ENCODE data around the gene MESP1.
"Not testable (repeated sequence)": the region's sequence is repeated elsewhere in the genome, so short reads cannot be mapped to it uniquely, and the experiment has no call there.

MESP1 gene

DNA sequence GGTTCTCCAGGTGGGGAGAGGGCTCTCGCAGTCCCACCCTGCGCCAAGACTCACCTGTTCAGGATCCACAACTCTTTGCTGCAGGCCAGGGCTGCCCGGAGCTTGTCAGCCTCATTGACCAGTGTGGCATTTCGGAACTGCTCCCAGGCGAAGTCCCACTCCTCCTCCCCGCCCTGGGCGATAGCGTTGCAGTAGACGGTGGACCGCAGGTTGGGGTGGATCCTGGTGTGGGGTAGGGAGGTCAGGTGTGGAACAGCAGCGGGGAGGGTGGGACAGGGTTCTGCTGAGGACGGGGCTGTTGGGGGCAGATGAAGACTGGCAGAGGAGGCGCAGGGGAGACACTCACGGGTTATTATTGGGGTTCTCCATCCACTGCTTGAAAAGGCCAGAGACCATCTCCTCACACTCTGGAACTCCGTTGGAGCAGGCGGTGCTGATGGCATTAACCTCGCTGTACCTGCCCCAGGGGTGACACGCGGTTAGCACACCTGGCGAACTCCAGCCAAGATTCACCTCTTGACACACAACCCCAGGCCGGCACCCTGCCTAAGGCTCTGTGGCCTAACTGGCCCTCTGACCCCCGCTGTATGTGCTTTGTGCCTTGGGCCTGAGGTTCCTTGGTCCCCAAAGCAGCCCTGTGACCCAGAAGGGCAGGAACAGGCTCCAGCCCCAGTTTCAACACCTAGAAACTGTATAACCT lies 41.2 kb upstream of the MESP1 start:
- H3K27ac ChIP-seq, result no peak overlapping the region
- TF ChIP-seq, protein P1, sequence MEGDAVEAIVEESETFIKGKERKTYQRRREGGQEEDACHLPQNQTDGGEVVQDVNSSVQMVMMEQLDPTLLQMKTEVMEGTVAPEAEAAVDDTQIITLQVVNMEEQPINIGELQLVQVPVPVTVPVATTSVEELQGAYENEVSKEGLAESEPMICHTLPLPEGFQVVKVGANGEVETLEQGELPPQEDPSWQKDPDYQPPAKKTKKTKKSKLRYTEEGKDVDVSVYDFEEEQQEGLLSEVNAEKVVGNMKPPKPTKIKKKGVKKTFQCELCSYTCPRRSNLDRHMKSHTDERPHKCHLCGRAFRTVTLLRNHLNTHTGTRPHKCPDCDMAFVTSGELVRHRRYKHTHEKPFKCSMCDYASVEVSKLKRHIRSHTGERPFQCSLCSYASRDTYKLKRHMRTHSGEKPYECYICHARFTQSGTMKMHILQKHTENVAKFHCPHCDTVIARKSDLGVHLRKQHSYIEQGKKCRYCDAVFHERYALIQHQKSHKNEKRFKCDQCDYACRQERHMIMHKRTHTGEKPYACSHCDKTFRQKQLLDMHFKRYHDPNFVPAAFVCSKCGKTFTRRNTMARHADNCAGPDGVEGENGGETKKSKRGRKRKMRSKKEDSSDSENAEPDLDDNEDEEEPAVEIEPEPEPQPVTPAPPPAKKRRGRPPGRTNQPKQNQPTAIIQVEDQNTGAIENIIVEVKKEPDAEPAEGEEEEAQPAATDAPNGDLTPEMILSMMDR (conservative IDR thresholded peaks at IDR 0.05), result no peak

- H3K27ac ChIP-seq, result no peak overlapping the region
- TF ChIP-seq, protein P1 (conservative IDR thresholded peaks at IDR 0.05), result no peak
Measured at GRCh38 chr15:89790661-89791060, 39.6 kb upstream of the MESP1 start.

- TF ChIP-seq, protein P1 (conservative IDR thresholded peaks at IDR 0.05), result no peak
- H3K27ac ChIP-seq, result no peak overlapping the region
Measured at GRCh38 chr15:89790206-89790605, 39.2 kb upstream of the MESP1 start.

DNA sequence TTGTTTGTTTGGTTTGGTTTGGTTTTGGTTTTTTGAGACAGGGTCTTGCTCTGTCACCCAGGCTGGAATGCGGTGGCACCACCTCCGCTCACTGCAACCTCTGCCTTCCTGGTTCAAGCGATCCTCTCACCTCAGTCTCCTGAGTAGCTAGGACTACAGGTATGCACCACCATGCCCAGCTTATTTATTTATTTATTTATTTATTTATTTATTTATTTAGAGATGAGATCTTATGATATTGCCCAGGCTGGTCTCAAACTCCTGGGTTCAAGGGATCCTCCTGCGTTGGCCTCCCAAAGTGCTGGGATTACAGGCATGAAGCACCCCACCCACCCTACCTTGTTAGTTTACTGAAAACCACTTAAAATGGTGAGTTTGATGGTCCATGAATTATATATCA lies 37.5 kb upstream of the MESP1 start:
- H3K27ac ChIP-seq, result not testable (repeated sequence)

- no peak overlapping the region for H3K27ac ChIP-seq
- TF ChIP-seq, protein P1 (conservative IDR thresholded peaks at IDR 0.05), result no peak
Measured at GRCh38 chr15:89787944-89788343, 36.9 kb upstream of the MESP1 start.

- TF ChIP-seq, protein P1 (conservative IDR thresholded peaks at IDR 0.05), result no peak
- peak overlapping the region; percentile 26; the same call in 1 of the 2 replicates for H3K27ac ChIP-seq
Measured at GRCh38 chr15:89785774-89786140, 34.7 kb upstream of the MESP1 start.

- H3K27ac ChIP-seq, result peak overlapping the region; percentile 26; the same call in 1 of the 2 replicates
- TF ChIP-seq, protein P1 (conservative IDR thresholded peaks at IDR 0.05), result no peak
Measured at GRCh38 chr15:89785064-89785773, 34.2 kb upstream of the MESP1 start.

GRCh38 chr15:89784686-89784960 lies 33.6 kb upstream of the MESP1 start:
- no peak overlapping the region; the same call in 1 of the 2 replicates for H3K27ac ChIP-seq
- TF ChIP-seq, protein P1 (conservative IDR thresholded peaks at IDR 0.05), result no peak

All from VCaP (cell line).